K562 (cell line): ENCODE data around the gene SAPCD1. TPM values are rescaled to one million over a fixed set of nuclear protein-coding genes. Genes with fewer than 3 reads are reported as not detected.

Source experiments
- ARHGAP35 ChIP-seq: fragments of 450-650 bp; IDR thresholded peaks from 2 replicates; pipeline ENCODE4 v1.6.1; 2018; ENCODE audit not compliant: partially characterized antibody
- BCOR ChIP-seq: fragments of 450-650 bp; IDR thresholded peaks from 2 replicates; pipeline ENCODE4 v1.6.1; 2016
- FOXJ3 ChIP-seq: sonication (generic); formaldehyde crosslinking; IDR thresholded peaks from 2 replicates; pipeline ENCODE4 v1.4.0; 2020; ENCODE audit warnings: mild to moderate bottlenecking, missing genetic modification reagents
- FOXK1 ChIP-seq: sonication (generic); formaldehyde crosslinking; IDR thresholded peaks from 2 replicates; pipeline ENCODE4 v1.8.0; 2022; ENCODE audit warnings: missing genetic modification reagents, mild to moderate bottlenecking, borderline replicate concordance
- MAZ ChIP-seq, 2 experiments: fragments of 450-650 bp in 1 of 2; sonication (generic) in 1 of 2; formaldehyde crosslinking; IDR thresholded peaks in 1 of 2; conservative IDR thresholded peaks in 1 of 2; 2 replicates each; pipeline versions ENCODE4 v1.4.0 to v1.5.0; 2020; ENCODE audit warnings: mild to moderate bottlenecking in 1 of 2, missing genetic modification reagents in 1 of 2
- MBD2 ChIP-seq: sonication (generic); IDR thresholded peaks from 2 replicates; pipeline ENCODE4 v1.6.1; 2016; ENCODE audit warnings: low read depth, borderline replicate concordance
- MYC ChIP-seq, 2 experiments: fragments of 250-450 bp in 1 of 2; sonication (Bioruptor Pico) in 1 of 2; IDR thresholded peaks; 2 replicates each; pipeline versions ENCODE4 v1.5.1 to v1.6.1; 2012 to 2021; ENCODE audit warnings: low read depth in 2 of 2, borderline replicate concordance in 1 of 2, improper control_type of control experiment in 1 of 2, low read length in 1 of 2, mild to moderate bottlenecking in 1 of 2, moderate library complexity in 1 of 2
- NFYB ChIP-seq: IDR thresholded peaks from 2 replicates; pipeline ENCODE4 v1.6.1; 2011; ENCODE audit warnings: mild to moderate bottlenecking, moderate library complexity; ENCODE audit not compliant: insufficient read length; ENCODE audit errors: extremely low read depth
- NR1H2 ChIP-seq: sonication (generic); formaldehyde crosslinking; IDR thresholded peaks from 2 replicates; pipeline ENCODE4 v1.4.0; 2020; ENCODE audit warnings: mild to moderate bottlenecking, missing genetic modification reagents
- PCBP1 ChIP-seq: fragments of 200-400 bp; formaldehyde crosslinking; IDR thresholded peaks from 2 replicates; pipeline ENCODE4 v1.6.1; 2018; ENCODE audit warnings: mild to moderate bottlenecking, low read depth, low read length; ENCODE audit not compliant: poor library complexity, severe bottlenecking
- POLR2B ChIP-seq: fragments of 450-650 bp; IDR thresholded peaks from 2 replicates; pipeline ENCODE4 v1.6.1; 2018; ENCODE audit warnings: low read depth; ENCODE audit not compliant: partially characterized antibody
- RAD51 ChIP-seq: fragments of 450-650 bp; IDR thresholded peaks from 2 replicates; pipeline ENCODE4 v1.7.1; 2016; ENCODE audit warnings: low read depth, mild to moderate bottlenecking, borderline replicate concordance
- RBM22 ChIP-seq: fragments of 200-400 bp; formaldehyde crosslinking; IDR thresholded peaks from 2 replicates; pipeline ENCODE4 v1.6.1; 2018; ENCODE audit warnings: low read length, low read depth; ENCODE audit not compliant: poor library complexity, severe bottlenecking
- RERE ChIP-seq: sonication (generic); formaldehyde crosslinking; IDR thresholded peaks from 2 replicates; pipeline ENCODE4 v1.8.0; 2023; ENCODE audit warnings: missing genetic modification reagents, mild to moderate bottlenecking, borderline replicate concordance
- SMC3 ChIP-seq: conservative IDR thresholded peaks from 2 replicates; pipeline ENCODE4 v1.6.1; 2011; ENCODE audit warnings: low read depth, low read length, improper control_type of control experiment; ENCODE audit not compliant: insufficient read depth
- ZNF146 ChIP-seq: IDR thresholded peaks from one replicate; pipeline ENCODE4 v1.6.1; 2018; ENCODE audit warnings: missing compliant biosample characterization; ENCODE audit not compliant: unreplicated experiment
- ZNF224 ChIP-seq: sonication (generic); formaldehyde crosslinking; IDR thresholded peaks from 2 replicates; pipeline ENCODE4 v1.8.0; 2022; ENCODE audit warnings: mild to moderate bottlenecking, missing genetic modification reagents
- ZNF668 ChIP-seq: fragments of 250-450 bp; sonication (Bioruptor Pico); IDR thresholded peaks from 2 replicates; pipeline ENCODE4 v1.8.0; 2022; ENCODE audit warnings: mild to moderate bottlenecking, inconsistent platforms
- polyA plus RNA-seq, 8 experiments: library from polyadenylated mRNA; depleted of rRNA in 4 of 8; stranded (reverse) in 5 of 8; unstranded in 3 of 8; fragments of >200 nt; fragmentation: Nextera tagmentation in 2 of 8; fragmentation: Illumina TruSeq in 1 of 8; extraction: Ambion mirVana in 2 of 8; extraction: Trizol in 1 of 8; gene quantifications; 2 replicates each; pipeline versions ENCODE4 v1.2.1 to v1.2.3, GENCODE V29; 2011 to 2014; ENCODE audit warnings: inconsistent platforms in 1 of 8, missing spikeins in 1 of 8
- total RNA-seq, 7 experiments: library from RNA; depleted of rRNA in 6 of 7; stranded (reverse); fragments of >200 nt in 6 of 7; fragmentation: Illumina TruSeq in 2 of 7; extraction: Trizol in 2 of 7; gene quantifications; 2 replicates each; pipeline versions ENCODE4 v1.2.1 to v1.2.3, GENCODE V29; 2011 to 2021; ENCODE audit warnings: low replicate concordance in 1 of 7
- TF ChIP-seq, protein P1 (sequence below): fragments of 200-400 bp; formaldehyde crosslinking; IDR thresholded peaks from 2 replicates; pipeline ENCODE4 v1.6.1; 2017; ENCODE audit warnings: mild to moderate bottlenecking, low read depth, low read length, moderate library complexity

The SAPCD1 gene
- total and polyA plus RNA-seq, 9 of the 15 experiments (the other 6 are each of a cell fraction or from before 2014, with no cell fraction given): 2.6 to 30.2 (median 7.4) TPM

GRCh38 chr6:31794866-31795615, 32.6 kb downstream of the SAPCD1 start (continued):
- TF ChIP-seq ZNF668 (CRISPR knock-in tag) (no peak), MAZ (CRISPR knock-in tag; conservative IDR thresholded peaks at IDR 0.05 in 1 of 2, IDR thresholded peaks at IDR 0.05 in 1 of 2) (peak in 1 of 2 experiments; percentile 7; a peak in 2 of 4 replicates), RBM22 (peak; percentile 80), SMC3 (no peak), FOXK1 (peak; percentile 98), FOXJ3 (no peak), RAD51 (peak; percentile 59; the same call in 1 of the 2 replicates), NFYB (peak; percentile 14), PCBP1 (no peak), MBD2 (no peak; the same call in 1 of the 2 replicates), ZNF146 (peak; percentile 4), NR1H2 (CRISPR knock-in tag) (0 out of 2 replicates have a peak, but pooled peaks have one; percentile 42), ARHGAP35 (peak; percentile 5), RERE (CRISPR knock-in tag) (peak; percentile 74; the same call in 1 of the 2 replicates), ZNF224 (CRISPR knock-in tag) (0 out of 2 replicates have a peak, but pooled peaks have one; percentile 56), MYC (IDR thresholded peaks at IDR 0.05; ENCODE audit: low read depth, low read length) (0 out of 2 replicates have a peak, but pooled peaks have one; percentile 11), MYC (CRISPR knock-in tag; IDR thresholded peaks at IDR 0.05; ENCODE audit: borderline replicate concordance, low read depth) (peak; percentile 96; the same call in 1 of the 2 replicates), POLR2B (peak; percentile 60), BCOR (peak; percentile 49; the same call in 1 of the 2 replicates)
- TF ChIP-seq, protein P1, sequence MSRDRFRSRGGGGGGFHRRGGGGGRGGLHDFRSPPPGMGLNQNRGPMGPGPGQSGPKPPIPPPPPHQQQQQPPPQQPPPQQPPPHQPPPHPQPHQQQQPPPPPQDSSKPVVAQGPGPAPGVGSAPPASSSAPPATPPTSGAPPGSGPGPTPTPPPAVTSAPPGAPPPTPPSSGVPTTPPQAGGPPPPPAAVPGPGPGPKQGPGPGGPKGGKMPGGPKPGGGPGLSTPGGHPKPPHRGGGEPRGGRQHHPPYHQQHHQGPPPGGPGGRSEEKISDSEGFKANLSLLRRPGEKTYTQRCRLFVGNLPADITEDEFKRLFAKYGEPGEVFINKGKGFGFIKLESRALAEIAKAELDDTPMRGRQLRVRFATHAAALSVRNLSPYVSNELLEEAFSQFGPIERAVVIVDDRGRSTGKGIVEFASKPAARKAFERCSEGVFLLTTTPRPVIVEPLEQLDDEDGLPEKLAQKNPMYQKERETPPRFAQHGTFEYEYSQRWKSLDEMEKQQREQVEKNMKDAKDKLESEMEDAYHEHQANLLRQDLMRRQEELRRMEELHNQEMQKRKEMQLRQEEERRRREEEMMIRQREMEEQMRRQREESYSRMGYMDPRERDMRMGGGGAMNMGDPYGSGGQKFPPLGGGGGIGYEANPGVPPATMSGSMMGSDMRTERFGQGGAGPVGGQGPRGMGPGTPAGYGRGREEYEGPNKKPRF: no peak
